HG02610 (cell line): ENCODE data around the gene QSOX2.

Experiments
- ATAC-seq: cut with Tn5 transposase; IDR thresholded peaks from one replicate; pipeline ENCODE4 v1.9.1; 2021; ENCODE audit warnings: mild to moderate bottlenecking, moderate library complexity; ENCODE audit not compliant: unreplicated experiment

QSOX2 gene

GRCh38 chr9:136253246-136254130 lies 7.9 kb upstream of the QSOX2 start:
- no peak for ATAC-seq

DNA sequence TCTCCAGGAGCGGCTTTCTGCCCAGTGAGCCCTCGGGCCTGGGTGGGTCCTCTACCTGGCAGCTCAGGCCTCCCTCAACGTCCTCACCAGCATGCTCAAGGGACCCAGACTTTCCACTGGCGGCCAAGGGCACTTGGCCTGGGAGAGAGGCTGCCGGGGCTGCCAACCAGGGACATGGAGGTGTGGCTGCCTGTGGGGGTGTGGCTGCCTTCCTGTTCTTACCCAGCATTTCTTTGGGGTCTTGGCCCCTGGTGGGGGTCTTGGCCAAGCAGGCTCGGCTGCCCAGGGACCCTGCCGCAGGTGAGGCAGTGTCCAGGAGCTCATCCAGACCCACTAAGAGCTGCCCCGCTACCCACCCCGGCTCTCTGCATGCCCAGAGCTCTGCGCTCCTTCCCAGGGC lies 7.2 kb upstream of the QSOX2 start:
- no peak for ATAC-seq

GRCh38 chr9:136252281-136252680 lies 6.7 kb upstream of the QSOX2 start:
- ATAC-seq: no peak

GRCh38 chr9:136251264-136252115 lies 5.9 kb upstream of the QSOX2 start:
- ATAC-seq: no peak

DNA sequence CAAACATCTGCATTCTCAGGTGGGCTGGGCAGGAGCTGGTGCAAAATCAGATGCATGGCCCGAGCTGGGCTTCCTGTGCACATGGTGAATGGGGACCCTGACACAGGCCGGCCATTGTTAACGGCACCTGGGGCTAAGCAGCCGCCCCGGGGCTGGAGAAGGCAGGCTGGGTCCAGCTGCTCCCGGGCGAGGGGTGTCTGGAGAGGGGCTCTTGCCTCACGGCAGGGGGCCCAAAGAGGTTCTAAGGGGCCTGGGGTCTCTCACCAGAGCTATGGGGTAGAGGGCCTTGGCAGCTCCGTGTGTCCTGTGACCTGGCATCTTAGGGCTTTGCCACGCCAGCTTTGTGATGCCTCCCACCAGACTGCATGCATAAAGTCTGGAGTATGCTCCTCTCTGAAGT lies 5.1 kb upstream of the QSOX2 start:
- ATAC-seq: no peak

DNA sequence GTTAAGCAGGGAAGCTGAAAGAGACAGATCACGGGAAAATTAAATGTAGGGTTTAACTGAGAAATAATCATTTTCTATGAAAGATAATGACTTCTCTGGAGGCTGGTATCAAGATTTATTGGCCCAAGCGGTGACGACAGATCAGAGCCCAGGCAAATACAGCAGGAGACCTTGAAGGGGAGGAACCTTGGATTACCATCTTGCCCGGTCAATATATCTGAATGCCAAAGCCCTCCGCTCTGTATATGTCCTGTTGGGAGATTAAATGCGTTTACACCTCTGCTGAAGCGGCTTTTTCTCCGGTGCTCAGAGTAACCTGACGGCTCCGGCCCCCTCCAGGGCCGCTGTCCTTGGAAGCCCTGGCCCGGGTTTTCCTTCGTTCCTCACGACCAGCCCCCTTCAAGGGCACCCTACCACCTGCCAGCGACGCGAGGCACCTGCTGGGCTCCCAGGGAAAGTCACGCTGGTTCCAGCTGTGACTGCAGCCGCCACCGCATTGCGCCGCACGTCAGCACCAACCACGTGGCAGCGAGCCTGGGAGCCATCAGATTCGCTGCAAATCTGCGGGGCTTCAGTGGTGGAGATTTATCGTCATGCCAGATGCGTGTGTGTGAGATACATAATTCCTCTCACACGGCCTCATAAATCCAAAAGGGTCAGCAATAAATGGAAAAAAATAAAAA lies 4.4 kb upstream of the QSOX2 start:
- ATAC-seq: no peak

DNA sequence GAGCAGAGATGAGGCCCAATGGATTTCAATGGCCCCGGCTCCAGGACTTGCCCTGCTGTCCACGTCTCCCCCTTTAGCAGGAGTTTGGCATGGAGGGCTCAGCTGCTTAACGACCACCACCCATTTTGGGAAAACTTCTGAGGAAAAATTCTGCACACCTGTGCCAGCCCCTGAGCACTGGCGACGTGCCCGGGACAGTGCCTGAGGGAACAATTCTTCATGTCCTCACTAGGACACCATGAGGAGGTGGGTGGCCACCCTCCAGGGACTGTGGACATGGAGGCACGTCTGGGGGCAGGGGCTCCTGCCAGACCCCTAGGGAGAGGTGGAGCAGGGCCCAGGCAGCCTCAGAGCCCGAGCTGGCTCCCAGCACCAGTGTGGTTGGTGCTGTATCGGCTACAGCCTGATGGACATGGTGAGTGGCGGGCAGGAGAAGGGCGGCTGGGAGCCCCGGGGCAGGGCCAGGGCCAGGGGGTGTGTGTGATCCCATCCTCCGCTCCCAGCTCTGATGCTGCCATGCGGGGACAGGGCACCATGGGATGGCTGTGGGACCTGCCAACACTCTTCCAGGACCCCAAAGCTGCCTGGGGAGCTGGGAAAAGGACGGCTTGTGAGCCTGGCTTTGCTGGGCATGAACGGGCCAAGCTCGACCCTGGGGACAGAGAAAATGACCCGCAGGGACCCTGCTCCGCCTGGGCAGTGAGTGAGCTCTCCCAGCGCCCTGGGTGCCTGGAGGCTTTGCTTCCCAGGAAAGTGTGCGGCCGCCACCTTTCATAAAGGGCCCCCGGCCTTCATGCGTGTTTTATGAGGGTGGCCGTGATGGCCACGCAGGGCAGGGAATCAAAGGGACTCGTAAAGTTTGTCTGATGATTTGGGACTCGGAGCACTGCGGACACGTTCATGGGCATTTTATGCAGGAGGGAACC lies 3.6 kb upstream of the QSOX2 start:
- ATAC-seq: no peak

DNA sequence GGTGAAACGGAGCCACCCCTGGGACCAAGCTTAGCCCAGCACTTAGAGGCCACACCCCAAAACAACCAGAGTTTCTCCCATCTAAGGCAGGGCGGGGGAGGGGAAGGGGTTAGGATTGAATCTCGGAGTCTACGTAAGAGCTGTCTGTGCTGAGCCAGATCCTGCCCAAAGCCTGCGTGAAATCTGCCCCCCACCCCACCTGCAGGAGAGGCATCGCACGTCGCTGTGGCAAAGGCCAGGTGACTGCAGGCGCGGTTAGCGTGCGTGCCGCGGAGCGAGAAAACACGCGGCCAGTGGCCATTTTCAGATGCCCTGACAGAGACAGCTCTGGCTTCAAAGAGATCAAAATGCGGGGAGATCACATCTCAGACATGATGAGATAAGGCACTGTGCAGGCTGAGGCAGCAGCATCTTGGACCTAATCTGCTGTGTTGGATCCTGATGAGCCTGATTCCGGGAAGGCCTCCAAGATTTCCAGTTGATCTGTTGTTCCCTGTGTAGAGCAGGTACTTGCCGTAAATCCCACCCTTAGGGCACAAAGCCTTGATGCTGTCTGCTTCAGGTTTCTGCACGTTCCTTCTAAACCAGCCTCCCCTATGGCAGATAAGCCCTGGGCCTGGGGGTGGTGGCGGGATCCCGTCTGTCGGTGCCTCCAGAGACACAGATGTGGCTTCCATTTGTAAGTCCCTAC lies 2.5 kb upstream of the QSOX2 start:
- no peak for ATAC-seq

DNA sequence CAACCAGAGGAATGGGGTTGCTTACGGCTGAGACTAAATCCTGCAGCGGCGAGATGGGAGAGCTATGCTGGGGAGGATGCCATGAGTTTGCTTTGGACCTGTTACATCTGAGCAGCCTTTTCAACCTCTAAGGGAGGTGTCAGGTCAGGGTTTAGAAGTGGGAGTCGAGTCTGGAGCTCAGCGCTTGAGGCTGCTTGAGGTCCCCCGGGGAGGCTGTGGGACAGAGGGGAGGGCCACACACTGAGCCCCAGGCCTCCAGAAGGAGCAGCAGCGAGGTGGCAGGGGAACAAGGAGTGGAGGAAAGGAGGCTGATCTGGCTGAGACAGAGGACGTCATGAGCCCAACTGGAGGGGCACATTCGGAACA lies 1.9 kb upstream of the QSOX2 start:
- ATAC-seq: no peak

- no peak for ATAC-seq
These were observed 1.4 kb upstream of the QSOX2 start for GRCh38 chr9:136246849-136247550.

- no peak for ATAC-seq
These were observed 718 bp downstream of the QSOX2 start for GRCh38 chr9:136244969-136245218.

DNA sequence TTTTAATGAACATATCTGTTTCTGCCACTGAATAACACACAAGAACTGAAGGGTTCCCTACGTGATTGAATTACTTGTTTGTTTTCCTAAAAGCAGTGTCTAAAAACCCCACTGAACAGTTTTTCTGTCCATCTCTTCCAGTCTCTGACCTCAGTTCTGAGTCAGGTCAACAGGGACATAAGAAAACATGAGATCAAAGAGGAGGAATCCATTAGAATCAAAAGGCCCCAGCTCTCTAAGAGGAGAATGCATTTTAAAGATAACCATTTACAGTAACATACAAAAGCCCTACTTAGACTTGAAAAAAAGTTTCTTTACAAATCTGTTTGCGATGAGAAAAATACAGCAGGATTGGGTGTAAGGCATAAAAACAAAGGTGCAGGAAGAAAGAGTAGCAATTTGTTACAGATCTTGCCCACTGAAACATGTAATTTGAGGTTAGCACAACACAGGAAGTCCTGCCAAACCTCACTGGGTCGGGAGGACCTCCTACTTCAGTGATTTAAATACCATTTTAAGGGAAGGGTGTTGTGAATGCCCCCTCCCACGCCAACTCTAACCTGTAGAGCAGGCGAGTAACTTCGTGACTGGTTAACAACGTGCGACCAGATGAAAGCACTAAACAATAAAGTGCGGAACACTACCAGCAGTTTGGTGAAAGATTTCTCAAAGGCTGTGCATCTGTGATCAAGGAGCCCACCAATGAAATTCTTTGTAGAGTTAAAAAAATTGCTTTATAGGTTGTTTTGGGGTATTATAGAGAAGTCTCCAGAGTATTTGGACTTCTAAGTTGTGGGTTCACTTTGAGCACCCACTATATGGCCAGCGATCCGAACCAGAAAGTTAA lies 1.3 kb downstream of the QSOX2 start:
- ATAC-seq: peak; percentile 50

DNA sequence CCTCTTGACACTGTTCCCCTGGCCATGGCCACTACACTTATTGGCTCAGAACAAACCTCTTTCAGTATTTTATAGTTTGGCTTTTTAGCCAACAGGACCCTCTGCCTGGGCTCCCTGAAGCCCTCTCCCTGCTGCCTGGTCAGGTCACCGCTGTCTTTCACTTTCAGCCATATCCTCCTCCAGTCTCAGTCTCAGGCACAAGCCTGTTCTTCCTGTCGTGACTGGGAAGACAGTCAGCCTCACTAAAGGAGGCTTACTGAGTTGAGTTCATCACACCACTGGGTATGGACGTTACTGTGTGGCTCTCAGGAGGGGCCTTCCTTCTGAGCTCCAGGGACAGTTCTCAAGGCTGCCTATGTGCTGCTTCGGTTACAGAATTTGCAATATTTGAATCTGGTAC lies 2.0 kb downstream of the QSOX2 start:
- ATAC-seq: no peak

DNA sequence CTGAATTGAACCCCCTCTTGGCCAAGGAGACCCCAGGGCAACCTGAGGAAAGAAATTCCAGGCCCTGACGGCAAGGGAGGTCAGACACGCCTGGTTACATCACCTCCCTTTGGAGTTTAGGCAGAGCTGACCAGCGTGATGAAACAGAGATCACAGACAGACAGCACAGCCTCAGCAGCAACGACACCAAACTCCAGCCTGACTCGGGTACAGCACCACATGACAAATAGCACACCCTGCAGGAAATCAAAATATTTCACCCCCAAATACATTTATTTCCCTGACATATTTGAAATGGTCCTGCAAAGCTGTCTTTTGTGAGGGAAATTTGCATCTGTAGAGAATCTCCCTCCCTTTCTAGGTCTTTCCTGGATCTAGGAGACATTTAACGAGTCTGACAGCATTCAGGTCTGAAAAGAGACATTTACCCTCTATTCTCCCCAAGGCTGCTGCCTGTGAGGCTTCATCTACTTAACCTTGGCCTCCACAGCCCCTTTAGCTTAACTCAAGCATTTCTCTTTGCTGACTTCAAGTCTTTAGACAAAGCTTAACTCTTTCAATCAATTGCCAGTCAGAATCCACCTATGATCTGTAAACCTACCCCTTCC lies 2.6 kb downstream of the QSOX2 start:
- ATAC-seq: no peak

DNA sequence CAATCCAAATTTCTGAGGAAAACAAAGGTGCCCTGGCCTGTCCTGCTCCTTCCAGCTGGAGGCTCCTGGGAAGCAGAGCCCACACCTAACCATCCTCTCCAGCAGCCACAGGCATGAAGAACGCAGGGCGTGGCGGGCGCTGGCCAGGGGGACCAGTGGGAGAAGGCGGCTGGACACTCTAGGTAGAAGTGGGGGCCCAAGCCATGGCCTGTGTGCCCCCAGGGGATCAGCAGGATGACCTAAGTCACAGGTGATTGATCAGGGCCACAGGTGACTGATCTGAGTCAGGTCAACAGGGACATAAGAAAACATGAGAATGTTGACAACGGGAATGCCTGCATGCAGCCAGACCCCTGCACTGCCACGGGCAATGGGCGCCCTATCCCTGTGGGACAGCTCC lies 3.4 kb downstream of the QSOX2 start:
- no peak for ATAC-seq

DNA sequence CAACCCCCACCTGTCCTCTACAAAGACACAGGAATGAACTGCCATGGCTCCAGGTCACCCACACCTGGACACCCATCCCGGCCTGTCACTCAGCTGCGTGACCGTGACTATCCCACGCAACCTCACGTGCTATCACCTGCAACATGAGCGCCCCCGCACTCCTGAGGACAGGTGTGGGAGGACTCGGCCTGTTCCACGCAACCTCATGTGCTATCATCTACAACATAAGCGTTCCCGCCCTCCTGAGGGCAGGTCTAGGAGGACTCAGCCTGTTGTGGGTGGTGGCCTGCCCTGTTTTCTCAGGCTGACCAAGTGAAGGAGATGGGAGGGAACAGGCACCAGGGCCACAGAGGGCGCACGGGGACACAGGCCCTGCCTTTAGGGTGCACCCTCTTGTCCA lies 4.1 kb downstream of the QSOX2 start:
- no peak for ATAC-seq

GRCh38 chr9:136240941-136241340 lies 4.7 kb downstream of the QSOX2 start:
- ATAC-seq: no peak

DNA sequence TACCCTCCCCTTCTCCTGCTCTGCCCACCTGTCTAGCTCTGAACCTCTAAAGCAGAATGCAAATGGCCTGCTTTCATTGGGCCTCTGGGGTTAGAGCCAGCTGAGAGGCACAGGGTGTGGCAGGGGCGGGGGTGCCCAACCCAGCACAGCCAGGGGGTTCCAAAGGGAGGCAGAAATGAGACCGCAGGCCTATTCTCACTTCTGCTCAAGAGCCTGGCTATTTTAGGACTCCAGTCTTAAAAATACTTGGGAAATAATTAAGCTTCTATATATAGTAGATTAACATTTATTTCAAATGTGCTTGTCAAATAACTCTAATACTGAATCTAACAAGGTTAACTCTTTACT lies 5.7 kb downstream of the QSOX2 start:
- no peak for ATAC-seq
